ENCODE measurements around the gene SPTLC2. TPM values are rescaled to one million over a fixed set of nuclear protein-coding genes. Genes with fewer than 3 reads are reported as not detected.
"Not testable (repeated sequence)": the region's sequence is repeated elsewhere in the genome, so short reads cannot be mapped to it uniquely, and the experiment has no call there.

SPTLC2 gene
- total RNA-seq, 1 donor from 2014 or later: 51.6 TPM

- intact Hi-C loops (cut with micrococcal nuclease): loop anchor here (5.0 kb wide), 1 partner anchor 152 kb away; the partner anchor contains the start of genes ALKBH1 and SLIRP
These were observed 61.4 kb downstream of the SPTLC2 start for GRCh38 chr14:77554816-77555599.

- intact Hi-C loops (cut with micrococcal nuclease): loop anchor here (5.0 kb wide), 1 partner anchor 153 kb away; the partner anchor contains the start of genes ALKBH1 and SLIRP
These were observed 62.2 kb downstream of the SPTLC2 start for GRCh38 chr14:77554207-77554606.

GRCh38 chr14:77549451-77549850 lies 67.0 kb downstream of the SPTLC2 start:
- intact Hi-C loops (cut with micrococcal nuclease): no loop called here

GRCh38 chr14:77547512-77548180 lies 68.8 kb downstream of the SPTLC2 start:
- intact Hi-C loops (cut with micrococcal nuclease): no loop called here

GRCh38 chr14:77545171-77545570 lies 71.3 kb downstream of the SPTLC2 start:
- intact Hi-C loops (cut with micrococcal nuclease): not testable (repeated sequence)

GRCh38 chr14:77544571-77544970 lies 71.9 kb downstream of the SPTLC2 start:
- intact Hi-C loops (cut with micrococcal nuclease): no loop called here

GRCh38 chr14:77543637-77544334 lies 72.7 kb downstream of the SPTLC2 start:
- intact Hi-C loops (cut with micrococcal nuclease): no loop called here

- intact Hi-C loops (cut with micrococcal nuclease): no loop called here
These were observed 73.2 kb downstream of the SPTLC2 start for GRCh38 chr14:77543240-77543551.

GRCh38 chr14:77542421-77543239 lies 73.8 kb downstream of the SPTLC2 start:
- intact Hi-C loops (cut with micrococcal nuclease): no loop called here

GRCh38 chr14:77541905-77542304 lies 74.5 kb downstream of the SPTLC2 start:
- intact Hi-C loops (cut with micrococcal nuclease): no loop called here

GRCh38 chr14:77536951-77537350 lies 79.5 kb downstream of the SPTLC2 start:
- intact Hi-C loops (cut with micrococcal nuclease): not testable (repeated sequence)

GRCh38 chr14:77531071-77531470 lies 85.4 kb downstream of the SPTLC2 start:
- intact Hi-C loops (cut with micrococcal nuclease): no loop called here

GRCh38 chr14:77529963-77530362 lies 86.5 kb downstream of the SPTLC2 start:
- intact Hi-C loops (cut with micrococcal nuclease): no loop called here

GRCh38 chr14:77529213-77529612 lies 87.2 kb downstream of the SPTLC2 start:
- intact Hi-C loops (cut with micrococcal nuclease): no loop called here

GRCh38 chr14:77528701-77529100 lies 87.7 kb downstream of the SPTLC2 start:
- intact Hi-C loops (cut with micrococcal nuclease): not testable (repeated sequence)

GRCh38 chr14:77526266-77526665 lies 90.2 kb downstream of the SPTLC2 start:
- intact Hi-C loops (cut with micrococcal nuclease): no loop called here

GRCh38 chr14:77524536-77524935 lies 91.9 kb downstream of the SPTLC2 start:
- intact Hi-C loops (cut with micrococcal nuclease): no loop called here

- intact Hi-C loops (cut with micrococcal nuclease): no loop called here
These were observed 93.3 kb downstream of the SPTLC2 start for GRCh38 chr14:77523109-77523508.

- intact Hi-C loops (cut with micrococcal nuclease): no loop called here
These were observed 95.9 kb downstream of the SPTLC2 start for GRCh38 chr14:77520555-77520954.

- intact Hi-C loops (cut with micrococcal nuclease): no loop called here
These were observed 100.3 kb downstream of the SPTLC2 start for GRCh38 chr14:77516126-77516525.

GRCh38 chr14:77511486-77512162 lies 104.8 kb downstream of the SPTLC2 start:
- intact Hi-C loops (cut with micrococcal nuclease): no loop called here

All from T-helper 2 cell treated with Interferon-gamma antibody and Interleukin-4, amounts not matched to agents 100 ng/mL and 5 ng/mL, for 36 hours (primary cell).